ENCODE results near the gene AFAP1L2. TPM values are rescaled to one million over a fixed set of nuclear protein-coding genes. Genes with fewer than 3 reads are reported as not detected.
A peak's percentile ranks its signal among the peaks of the same experiment; 100 is the strongest.
"Not testable (repeated sequence)": the region's sequence is repeated elsewhere in the genome, so short reads cannot be mapped to it uniquely, and the experiment has no call there.

AFAP1L2 gene
- total RNA-seq, 1 donor from 2014 or later, result 6.3 TPM

GRCh38 chr10:114362826-114363355 is 41.4 kb downstream of the AFAP1L2 start:
- DNase-seq (ENCODE audit: low spot score), result no peak

DNA sequence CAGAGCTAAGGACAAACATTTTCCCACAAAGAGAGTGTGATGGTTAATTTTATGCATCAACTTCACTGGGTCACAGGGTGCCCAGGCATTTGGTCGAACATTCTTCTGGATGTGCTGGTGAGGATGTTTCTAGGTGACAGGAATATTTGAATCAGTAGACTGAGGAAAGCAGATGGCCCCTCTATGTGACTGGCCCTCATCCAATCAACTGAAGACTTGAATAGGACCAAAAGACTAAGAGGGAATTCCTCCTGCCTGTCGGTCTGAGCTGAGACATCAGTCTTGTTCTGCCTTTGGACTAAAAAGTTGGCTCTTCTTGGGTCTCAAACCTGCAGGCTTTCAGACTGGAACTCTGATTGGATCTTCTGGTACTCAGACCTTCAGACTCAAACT is 44.4 kb downstream of the AFAP1L2 start:
- no peak for DNase-seq (ENCODE audit: low spot score)

DNA sequence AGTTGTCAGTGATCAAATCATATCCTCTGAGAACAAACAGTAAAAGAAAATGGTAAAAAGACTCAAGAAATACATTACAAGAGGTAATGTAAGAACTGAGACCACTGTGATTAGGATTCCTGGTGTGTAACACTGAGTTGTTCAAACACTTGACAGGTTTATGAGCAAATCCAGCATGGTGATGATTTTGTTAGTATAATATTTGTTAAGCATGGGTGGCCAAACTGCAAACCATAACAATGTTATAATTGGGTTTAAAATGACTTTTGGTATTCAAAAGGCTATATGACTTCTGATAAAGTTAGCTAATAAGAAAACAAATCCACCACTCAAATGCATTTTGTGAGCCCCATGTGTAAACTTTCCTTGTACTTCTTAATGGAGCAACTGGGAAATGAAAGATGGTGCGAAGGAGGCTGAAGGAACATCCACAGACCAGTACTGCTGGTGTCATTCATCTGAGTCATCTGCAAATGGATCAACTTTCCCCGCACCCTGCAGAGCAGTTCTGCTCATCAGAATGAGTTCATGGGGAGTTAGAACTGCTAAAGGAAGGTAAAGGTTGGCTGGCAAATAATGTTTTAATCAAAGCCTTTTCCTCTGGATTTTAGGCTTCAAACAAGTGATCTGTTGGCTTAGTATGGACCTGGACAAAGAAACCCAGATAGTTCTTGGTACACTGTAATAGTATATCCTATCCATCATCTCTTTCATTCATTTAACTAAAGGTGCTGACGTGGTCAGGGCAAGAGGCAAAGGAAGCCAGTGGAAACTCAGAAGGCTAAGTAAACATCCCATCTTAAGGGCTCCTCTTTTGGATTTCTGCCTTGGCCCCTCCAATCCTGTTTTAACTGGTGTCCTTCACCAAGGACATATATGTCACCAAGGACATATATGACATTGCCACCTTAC is 45.0 kb downstream of the AFAP1L2 start:
- no peak for DNase-seq (ENCODE audit: low spot score)

GRCh38 chr10:114357515-114357996 is 46.7 kb downstream of the AFAP1L2 start:
- no peak for DNase-seq (ENCODE audit: low spot score)

GRCh38 chr10:114356751-114357514 is 47.4 kb downstream of the AFAP1L2 start:
- DNase-seq (ENCODE audit: low spot score), result no peak

DNA sequence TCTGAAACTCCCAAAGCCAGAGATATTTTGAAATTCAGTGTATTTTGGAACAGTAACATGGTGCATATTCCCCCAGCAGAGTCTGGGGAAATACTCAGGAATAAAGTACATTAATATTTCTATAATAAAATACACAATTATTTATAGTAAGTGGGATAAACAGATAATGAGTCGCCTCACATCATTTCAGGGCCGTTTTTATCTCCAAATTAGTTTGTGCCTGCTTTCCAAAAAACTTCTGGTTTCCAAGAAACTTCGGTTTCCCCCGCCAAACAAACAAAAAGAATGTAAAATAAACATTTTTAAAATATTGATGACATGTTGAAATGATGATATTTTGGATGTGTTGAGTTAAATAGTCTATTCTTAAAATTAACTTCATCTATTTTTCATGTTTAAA is 48.2 kb downstream of the AFAP1L2 start:
- DNase-seq (ENCODE audit: low spot score), result no peak

GRCh38 chr10:114353383-114353782 is 50.9 kb downstream of the AFAP1L2 start:
- no peak for DNase-seq (ENCODE audit: low spot score)

DNA sequence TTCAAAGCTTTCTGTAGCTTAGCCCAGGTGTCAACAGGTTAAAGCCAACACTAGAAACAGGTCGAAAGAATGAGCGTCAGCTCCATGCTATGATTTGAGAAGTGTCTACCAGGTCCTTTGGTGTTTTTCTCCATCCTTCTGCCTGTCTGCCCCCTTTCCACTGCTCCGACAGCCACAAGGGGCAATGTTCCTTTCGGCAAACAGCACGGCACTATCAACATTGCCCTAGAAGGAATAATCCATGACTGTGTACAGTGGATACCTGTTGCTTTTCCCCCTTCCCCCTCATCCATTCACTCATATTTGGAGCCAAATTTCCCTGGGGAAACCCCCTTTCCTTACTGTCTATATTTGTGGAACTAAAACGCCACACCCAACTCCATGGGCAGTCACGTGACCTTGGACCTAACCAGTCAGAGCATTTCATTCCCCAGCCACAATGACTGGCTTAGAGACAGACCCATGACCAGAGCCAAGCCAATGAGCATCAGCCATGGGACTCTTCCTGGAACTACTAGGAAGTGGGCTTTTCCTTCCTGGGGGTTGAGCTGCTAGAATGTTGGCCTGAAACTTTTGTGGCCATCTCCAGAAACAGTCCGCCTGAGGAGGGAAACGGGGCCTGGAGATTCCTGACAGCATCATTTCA is 51.5 kb downstream of the AFAP1L2 start:
- no peak for DNase-seq (ENCODE audit: low spot score)

GRCh38 chr10:114350751-114351150 is 53.6 kb downstream of the AFAP1L2 start:
- no peak for DNase-seq (ENCODE audit: low spot score)

DNA sequence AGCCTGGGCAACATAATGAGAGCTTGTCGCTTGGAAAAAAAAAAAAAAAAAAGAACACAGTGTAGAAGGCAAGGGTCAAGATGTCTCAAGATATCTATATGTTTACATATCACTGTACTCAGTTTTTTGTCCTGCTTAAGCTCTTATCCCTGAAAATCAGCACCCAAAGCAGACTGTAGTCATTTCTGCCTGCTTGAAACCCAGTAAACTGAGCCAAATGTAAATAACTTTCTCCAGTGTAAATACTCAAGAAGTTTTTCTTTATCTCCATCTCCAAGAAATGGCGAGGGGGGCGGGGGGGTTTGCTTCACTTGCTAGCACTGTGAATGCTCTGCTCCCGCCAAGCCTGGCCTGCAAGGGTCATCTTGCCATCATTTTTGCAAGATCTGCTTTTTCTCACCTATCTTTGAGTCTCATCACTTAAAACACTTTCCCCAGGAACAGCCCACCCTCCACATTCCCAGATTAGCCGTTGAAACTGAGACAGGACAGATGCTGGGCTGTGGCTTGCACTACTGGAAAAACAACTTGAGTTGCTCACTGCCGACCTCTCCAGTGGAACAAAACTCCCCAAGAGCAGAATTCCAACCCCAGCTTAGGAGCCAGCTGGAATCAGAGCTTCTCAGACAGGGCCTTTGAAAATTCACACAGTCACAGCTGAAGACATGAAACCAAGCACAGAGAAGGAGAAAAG is 54.6 kb downstream of the AFAP1L2 start:
- peak; percentile 64 for DNase-seq (ENCODE audit: low spot score)

DNA sequence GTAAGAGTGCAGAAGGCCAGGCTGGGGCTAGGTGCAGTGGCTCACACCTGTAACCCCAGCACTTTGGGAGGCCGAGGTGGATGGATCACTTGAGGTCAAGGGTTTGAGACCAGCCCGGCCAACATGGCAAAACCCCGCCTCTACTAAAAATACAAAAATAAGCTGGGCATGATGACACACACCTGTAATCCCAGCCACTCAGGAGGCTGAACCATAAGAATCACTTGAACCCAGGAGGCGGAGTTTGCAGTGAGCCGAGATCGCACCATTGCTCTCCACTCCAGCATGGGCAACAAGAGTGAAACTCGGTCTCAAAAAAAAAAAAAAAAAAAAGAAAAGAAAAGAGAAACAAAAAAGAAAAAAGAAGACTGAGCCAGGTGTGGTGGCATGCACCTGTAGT is 55.2 kb downstream of the AFAP1L2 start:
- DNase-seq (ENCODE audit: low spot score), result not testable (repeated sequence)

- DNase-seq (ENCODE audit: low spot score), result no peak
These were observed 56.5 kb downstream of the AFAP1L2 start for GRCh38 chr10:114347791-114348190.

DNA sequence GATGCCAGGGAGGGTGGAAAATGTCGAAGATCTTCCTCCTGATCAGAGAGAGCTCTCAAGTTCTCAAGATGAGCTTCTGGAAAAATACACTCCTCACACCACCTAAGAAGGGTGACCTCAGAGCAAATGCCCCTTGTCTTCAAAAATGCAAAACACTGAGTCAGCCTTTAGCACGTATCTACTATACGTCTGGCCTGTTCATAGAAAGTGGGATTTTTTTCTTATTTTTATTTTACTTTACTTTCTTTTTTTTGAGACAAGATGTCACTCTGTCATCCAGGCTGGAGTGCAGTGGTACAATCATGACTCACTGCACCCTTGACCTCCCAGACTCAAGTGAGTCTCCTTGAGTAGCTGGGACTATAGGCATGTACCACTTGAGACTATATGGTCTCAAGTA is 57.1 kb downstream of the AFAP1L2 start:
- DNase-seq (ENCODE audit: low spot score), result no peak

GRCh38 chr10:114346176-114347031 is 57.9 kb downstream of the AFAP1L2 start:
- no peak for DNase-seq (ENCODE audit: low spot score)

DNA sequence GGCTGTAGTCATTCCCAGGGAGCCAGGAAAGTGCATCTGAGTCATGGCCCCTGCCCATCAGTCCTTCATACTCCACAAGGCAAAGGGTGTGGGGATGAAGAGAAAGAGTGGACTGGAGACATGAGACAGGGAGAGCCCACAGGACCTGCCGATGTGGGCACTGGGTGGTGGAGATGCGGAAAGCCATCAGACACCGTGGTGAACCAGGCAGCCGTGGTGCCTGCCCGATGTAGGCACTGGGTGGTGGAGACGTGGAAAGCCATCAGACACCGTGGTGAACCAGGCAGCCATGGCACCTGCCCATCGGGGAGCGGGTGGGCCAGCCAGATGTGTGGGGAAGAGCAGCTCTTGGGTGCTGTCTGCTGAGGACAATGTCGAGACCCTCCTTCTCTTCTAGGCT is 58.6 kb downstream of the AFAP1L2 start:
- no peak for DNase-seq (ENCODE audit: low spot score)

DNA sequence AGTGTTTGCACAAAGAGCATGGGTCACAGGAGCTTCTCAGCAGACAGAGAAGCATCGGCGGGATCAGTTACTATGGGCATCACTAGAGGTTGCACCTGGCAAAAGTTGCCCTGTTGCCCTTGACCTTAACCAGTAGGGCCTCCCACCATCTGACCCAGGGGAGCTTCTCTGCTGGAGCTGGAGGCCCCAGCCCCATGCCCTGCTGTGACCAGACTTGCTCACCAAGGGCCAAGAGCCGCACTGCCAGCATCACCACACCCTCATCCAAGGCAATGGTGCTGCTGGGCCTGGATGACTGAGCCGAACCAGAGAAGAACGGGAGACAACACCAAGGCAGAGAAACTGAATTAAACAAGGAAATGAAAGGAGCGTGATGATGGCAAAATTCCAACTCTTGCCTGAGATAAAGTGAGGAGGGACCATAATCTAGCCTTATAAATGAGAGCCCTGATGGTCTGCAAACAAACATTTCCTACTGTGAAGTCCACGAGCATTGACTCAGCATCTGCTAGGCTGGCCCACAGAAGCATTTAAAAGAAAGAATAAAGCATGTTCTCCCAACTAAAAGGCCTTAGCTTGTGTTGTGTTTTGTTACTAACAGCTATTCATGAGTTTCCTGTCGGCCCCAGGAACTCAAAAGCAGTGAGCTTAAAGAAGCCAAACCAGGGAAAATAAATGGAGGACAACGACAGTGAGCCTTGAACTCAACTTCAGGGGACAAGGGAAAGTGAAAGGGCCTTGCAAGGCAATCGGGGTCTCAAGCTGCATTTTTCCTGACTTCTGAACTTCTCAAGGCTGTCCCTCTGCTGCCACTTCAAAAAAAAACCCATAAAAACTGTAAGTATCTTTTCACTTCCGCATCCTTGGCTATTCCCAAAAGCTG is 60.4 kb downstream of the AFAP1L2 start:
- DNase-seq (ENCODE audit: low spot score), result no peak

- no peak for DNase-seq (ENCODE audit: low spot score)
These were observed 61.3 kb downstream of the AFAP1L2 start for GRCh38 chr10:114342976-114343375.

GRCh38 chr10:114340816-114341215 is 63.5 kb downstream of the AFAP1L2 start:
- no peak for DNase-seq (ENCODE audit: low spot score)
